BE2C (cell line): ENCODE results near the gene DPH2.

Source experiments
- DNase-seq: peaks from one replicate; pipeline ENCODE4 v3.0.0-alpha.2; 2020
- H3K27me3 ChIP-seq: fragments of 250-450 bp; sonication (Bioruptor Pico); 2 replicates; pipeline ENCODE4 v1.5.1; 2020; ENCODE audit warnings: mild to moderate bottlenecking
- H3K36me3 ChIP-seq: fragments of 250-450 bp; sonication (Bioruptor Pico); 2 replicates; pipeline ENCODE4 v1.5.1; 2020; ENCODE audit warnings: mild to moderate bottlenecking
- H3K4me1 ChIP-seq: fragments of 250-450 bp; sonication (Bioruptor Pico); 2 replicates; pipeline ENCODE4 v1.5.1; 2020
- H3K4me3 ChIP-seq: 2 replicates; pipeline ENCODE4 v1.5.1; 2011; ENCODE audit warnings: low read depth, low read length
- H3K9me3 ChIP-seq: fragments of 250-450 bp; sonication (Bioruptor Pico); 2 replicates; pipeline ENCODE4 v1.5.1; 2020
- CTCF ChIP-seq: IDR thresholded peaks from 2 replicates; pipeline ENCODE4 v1.5.1; 2012; ENCODE audit warnings: mild to moderate bottlenecking, low read depth, low read length

Gene DPH2

DNA sequence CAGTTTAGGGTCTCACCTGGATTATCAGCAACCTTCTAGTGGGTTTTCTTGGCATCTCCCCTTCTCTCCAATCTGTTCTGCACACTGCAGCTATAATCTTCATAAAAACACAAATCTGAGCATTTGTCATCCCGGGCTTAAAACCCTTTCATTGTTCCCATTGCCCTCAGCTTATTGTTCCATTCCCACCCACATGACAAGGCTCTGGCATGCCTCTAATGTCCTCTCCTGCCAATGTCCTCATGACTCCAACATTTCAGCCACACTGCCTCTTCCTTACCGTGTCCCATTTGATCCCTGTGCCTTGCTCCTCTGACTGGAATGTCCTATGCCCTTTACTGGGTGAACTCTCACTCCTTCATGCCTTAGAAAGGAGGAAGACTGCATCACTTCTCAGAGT is 7.5 kb upstream of the DPH2 start:
- 0 out of 2 replicates have a peak, but pooled peaks cover 2% of the 10 kb centered on the region for H3K36me3 ChIP-seq
- no peak for TF ChIP-seq CTCF
- H3K4me3 ChIP-seq, result no peak overlapping the region
- no peaks in the 10 kb centered on the region for H3K9me3 ChIP-seq
- no peaks in the 10 kb centered on the region for H3K27me3 ChIP-seq
- no peak for DNase-seq
- no peaks in the 10 kb centered on the region for H3K4me1 ChIP-seq

DNA sequence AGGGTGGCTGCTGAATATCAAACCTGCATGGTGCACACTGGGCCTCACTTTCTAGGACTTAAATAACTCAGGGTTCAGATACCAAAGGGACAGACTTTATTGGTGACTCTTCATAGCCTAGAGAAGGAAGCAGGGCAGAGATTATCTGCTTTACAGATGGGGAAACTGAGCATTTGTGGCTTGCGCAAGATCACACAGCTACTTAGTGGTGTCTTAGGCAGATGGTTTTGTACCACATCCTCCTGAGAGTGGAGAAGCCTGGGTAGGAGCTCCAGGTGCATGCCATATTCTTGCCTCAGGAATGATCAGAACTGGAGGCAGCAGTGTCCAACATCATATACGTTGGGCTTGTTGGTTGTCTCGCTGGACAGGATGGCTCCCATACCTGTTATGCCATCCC is 6.8 kb upstream of the DPH2 start:
- no peaks in the 10 kb centered on the region for H3K36me3 ChIP-seq

DNA sequence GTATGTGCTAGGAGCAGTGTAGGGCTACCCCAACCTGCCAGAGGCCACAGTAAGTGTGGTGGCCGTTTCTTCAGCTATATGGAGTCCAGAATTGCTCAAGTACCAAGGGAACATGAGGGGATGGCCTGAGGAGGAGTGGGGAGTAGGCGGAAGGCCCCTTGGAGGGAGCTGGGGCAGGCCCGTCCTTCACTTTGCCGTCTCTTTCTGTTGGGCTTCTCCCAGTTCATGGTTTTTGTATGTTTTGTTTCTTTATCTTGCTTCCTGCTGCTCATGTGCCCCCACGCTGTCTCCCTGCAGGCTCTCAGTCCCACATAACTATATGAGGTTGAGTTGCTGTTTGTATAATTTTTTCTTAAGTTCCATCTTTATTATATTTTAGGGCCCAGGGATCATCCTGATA is 5.9 kb upstream of the DPH2 start:
- H3K27me3 ChIP-seq, result no peaks in the 10 kb centered on the region
- no peaks in the 10 kb centered on the region for H3K36me3 ChIP-seq
- H3K4me3 ChIP-seq, result no peak overlapping the region
- DNase-seq, result no peak
- H3K4me1 ChIP-seq, result no peaks in the 10 kb centered on the region
- H3K9me3 ChIP-seq, result no peaks in the 10 kb centered on the region
- TF ChIP-seq CTCF, result no peak

More for the DNA sequence above, 6.8 kb upstream of the DPH2 start:
- no peak for TF ChIP-seq CTCF
- Histone ChIP-seq H3K4me1 (no peaks in the 10 kb centered on the region), H3K27me3 (no peaks in the 10 kb centered on the region), H3K9me3 (no peaks in the 10 kb centered on the region), H3K4me3 (no peak overlapping the region)
- no peak for DNase-seq

GRCh38 chr1:43965316-43965715 is 4.5 kb upstream of the DPH2 start:
- H3K9me3 ChIP-seq, result no peaks in the 10 kb centered on the region
- no peak overlapping the region for H3K4me3 ChIP-seq
- TF ChIP-seq CTCF, result no peak
- no peaks in the 10 kb centered on the region for H3K4me1 ChIP-seq
- H3K27me3 ChIP-seq, result no peaks in the 10 kb centered on the region
- DNase-seq, result no peak
- H3K36me3 ChIP-seq, result no peaks in the 10 kb centered on the region

- no peak overlapping the region for H3K4me3 ChIP-seq
- H3K9me3 ChIP-seq, result no peaks in the 10 kb centered on the region
- H3K4me1 ChIP-seq, result no peaks in the 10 kb centered on the region
- no peaks in the 10 kb centered on the region for H3K27me3 ChIP-seq
- DNase-seq, result no peak
- H3K36me3 ChIP-seq, result peaks cover 4% of the 10 kb centered on the region
- no peak for TF ChIP-seq CTCF
Measured at GRCh38 chr1:43968348-43968948, 1.4 kb upstream of the DPH2 start.

- TF ChIP-seq CTCF, result no peak
- no peak for DNase-seq
- H3K36me3 ChIP-seq, result peaks cover 4% of the 10 kb centered on the region
- H3K27me3 ChIP-seq, result no peaks in the 10 kb centered on the region
- H3K4me3 ChIP-seq, result peak overlapping the region; percentile 52
- no peaks in the 10 kb centered on the region for H3K9me3 ChIP-seq
- no peaks in the 10 kb centered on the region for H3K4me1 ChIP-seq
Measured at GRCh38 chr1:43969416-43969745, 429 bp upstream of the DPH2 start.
